WTC11 (cell line): Measurements from ENCODE around the gene NPC2.

Experiments
- CREB1 ChIP-seq: sonication (generic); formaldehyde crosslinking; IDR thresholded peaks from 2 replicates; pipeline ENCODE4 v1.8.0; 2023; ENCODE audit warnings: mild to moderate bottlenecking, missing genetic modification reagents
- CTCF ChIP-seq: fragments of 200-600 bp; IDR thresholded peaks from 2 replicates; pipeline ENCODE4 v1.8.0; 2022; ENCODE audit warnings: antibody characterized with exemption
- E2F4 ChIP-seq: sonication (generic); formaldehyde crosslinking; IDR thresholded peaks from 2 replicates; pipeline ENCODE4 v1.8.1; 2022; ENCODE audit warnings: low read depth, mild to moderate bottlenecking, moderate library complexity, missing genetic modification reagents, borderline replicate concordance
- ESRRA ChIP-seq: sonication (generic); formaldehyde crosslinking; IDR thresholded peaks from 2 replicates; pipeline ENCODE4 v1.8.1; 2022; ENCODE audit warnings: mild to moderate bottlenecking, missing genetic modification reagents, borderline replicate concordance
- FOXJ3 ChIP-seq: sonication (generic); formaldehyde crosslinking; IDR thresholded peaks from 2 replicates; pipeline ENCODE4 v1.9.0; 2021; ENCODE audit warnings: missing genetic modification reagents, mild to moderate bottlenecking, borderline replicate concordance
- FOXP4 ChIP-seq: sonication (generic); formaldehyde crosslinking; IDR thresholded peaks from 2 replicates; pipeline ENCODE4 v1.8.0; 2022; ENCODE audit warnings: mild to moderate bottlenecking, missing genetic modification reagents
- JAZF1 ChIP-seq: fragments of 250-450 bp; sonication (Bioruptor Pico); IDR thresholded peaks from 2 replicates; pipeline ENCODE4 v1.9.0; 2021; ENCODE audit warnings: moderate library complexity, mild to moderate bottlenecking, inconsistent platforms
- STAT6 ChIP-seq: sonication (generic); formaldehyde crosslinking; conservative IDR thresholded peaks from 2 replicates; pipeline ENCODE4 v1.8.1; 2023; ENCODE audit warnings: mild to moderate bottlenecking, low read depth, missing genetic modification reagents, moderate library complexity
- TF ChIP-seq, protein P1 (sequence below): sonication (generic); formaldehyde crosslinking; IDR thresholded peaks from 2 replicates; pipeline ENCODE4 v1.8.1; 2023; ENCODE audit warnings: mild to moderate bottlenecking, missing genetic modification reagents, moderate library complexity

DNA sequence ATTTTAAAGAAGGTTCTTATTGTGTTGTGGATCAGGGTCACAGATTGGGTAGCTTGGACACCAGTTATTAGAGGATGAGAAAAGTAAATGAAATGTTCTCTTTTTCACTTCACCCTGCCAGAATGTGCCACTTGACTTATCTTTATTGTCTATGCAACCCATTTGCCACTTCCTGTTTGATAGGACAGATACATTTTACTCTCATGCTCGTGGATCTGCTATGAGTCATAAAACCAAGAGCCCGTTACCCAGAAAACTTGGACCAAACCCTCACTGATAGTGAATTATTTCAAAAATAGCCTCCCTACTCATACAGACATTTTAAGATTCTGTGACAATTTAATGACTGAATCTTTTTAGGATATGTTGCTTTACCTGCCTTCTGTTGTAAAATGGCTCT lies 2.3 kb upstream of the NPC2 start:
- TF ChIP-seq CREB1 (CRISPR knock-in tag), result no peak
- TF ChIP-seq CTCF, result no peak
- no peak for TF ChIP-seq ESRRA
- no peak for TF ChIP-seq E2F4
- no peak for TF ChIP-seq FOXJ3 (CRISPR knock-in tag)
- no peak for TF ChIP-seq STAT6 (CRISPR knock-in tag)
- no peak for TF ChIP-seq FOXP4
- TF ChIP-seq JAZF1 (CRISPR knock-in tag), result no peak
- TF ChIP-seq, protein P1, sequence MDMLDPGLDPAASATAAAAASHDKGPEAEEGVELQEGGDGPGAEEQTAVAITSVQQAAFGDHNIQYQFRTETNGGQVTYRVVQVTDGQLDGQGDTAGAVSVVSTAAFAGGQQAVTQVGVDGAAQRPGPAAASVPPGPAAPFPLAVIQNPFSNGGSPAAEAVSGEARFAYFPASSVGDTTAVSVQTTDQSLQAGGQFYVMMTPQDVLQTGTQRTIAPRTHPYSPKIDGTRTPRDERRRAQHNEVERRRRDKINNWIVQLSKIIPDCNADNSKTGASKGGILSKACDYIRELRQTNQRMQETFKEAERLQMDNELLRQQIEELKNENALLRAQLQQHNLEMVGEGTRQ (CRISPR knock-in tag), result no peak
